Sciatic nerve (tissue), 2 donors: ENCODE results near the gene KIF18B. TPM values are rescaled to one million over a fixed set of nuclear protein-coding genes. Genes with fewer than 3 reads are reported as not detected.

ENCODE experiments used
- ATAC-seq: fragments of 200-7000 bp; cut with Tn5 transposase; one replicate; pipeline ENCODE4 v1.9.1; 2020; ENCODE audit warnings: mild to moderate bottlenecking, moderate library complexity
- DNase-seq: peaks from one replicate; pipeline ENCODE4 v3.0.0-alpha.2; 2020; ENCODE audit warnings: low spot score
- intact Hi-C: fragments of 100-400 bp; cut with DNase I; formaldehyde crosslinking; loops from one replicate; pipeline ENCODE4 v1.14.2; 2022
- total RNA-seq: library from RNA; stranded (reverse); fragmentation: NEBNext Ultra II Directional; extraction: Animal tissue kit (Norgen Biotek cat#: 25700); gene quantifications from one replicate; pipeline ENCODE4 v1.2.1, GENCODE V29; 2021
- donor health status: DM: no; HTN: no; CAD: no.
- donor health status: DM: no; HTN: no; CAD: no.

The KIF18B gene
- total RNA-seq, 1 donor from 2014 or later: 0.40 TPM

DNA sequence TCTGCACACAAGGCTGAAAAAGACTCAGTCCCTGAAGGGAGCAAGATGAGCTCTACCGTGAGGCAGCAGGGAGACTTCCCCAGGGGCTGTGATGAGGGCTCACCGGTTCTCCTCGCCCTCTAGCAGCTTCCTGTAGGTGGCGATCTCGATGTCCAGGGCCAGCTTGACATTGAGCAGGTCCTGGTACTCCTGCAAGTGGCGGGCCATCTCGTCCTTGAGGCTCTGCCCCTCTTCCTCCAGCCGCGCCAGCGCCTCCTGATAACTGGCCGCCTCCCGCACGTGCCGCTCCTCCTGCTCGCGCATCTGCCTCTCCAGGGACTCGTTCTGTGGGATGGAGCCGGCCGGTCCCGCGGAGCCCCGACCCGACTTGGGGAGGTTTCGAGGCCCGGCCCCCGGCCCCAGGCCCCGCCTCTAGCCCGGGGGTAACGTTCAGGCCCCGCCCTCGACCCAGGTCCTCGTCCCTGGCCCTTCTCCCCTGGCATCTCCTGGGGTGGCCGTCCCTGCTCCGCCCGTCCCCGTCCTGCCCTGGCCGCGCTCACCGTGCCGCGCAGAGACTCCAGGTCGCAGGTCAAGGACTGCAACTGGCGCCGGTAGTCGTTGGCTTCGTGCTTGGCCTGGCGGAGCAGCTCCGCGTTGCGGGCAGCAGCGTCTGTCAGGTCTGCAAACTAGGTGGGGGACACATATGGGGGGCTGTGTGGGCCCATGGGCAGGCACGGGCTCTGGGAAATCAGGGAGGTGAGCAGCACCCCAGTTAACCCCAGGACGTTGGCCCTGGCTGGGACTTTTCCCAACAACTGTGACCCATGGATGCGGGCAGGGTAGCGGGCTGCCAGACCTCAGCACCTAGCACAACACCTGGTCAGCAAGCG is 36.2 kb downstream of the KIF18B start:
- DNase-seq (no peak), ATAC-seq (peak; percentile 46)
- intact Hi-C loops: loop anchor here (10.0 kb wide), 1 partner anchor 223 kb away; the partner anchor contains the start of genes ACBD4 and PLCD3

GRCh38 chr17:44910231-44911106 is 37.1 kb downstream of the KIF18B start:
- intact Hi-C loops: loop anchor here (10.0 kb wide), 1 partner anchor 224 kb away; the partner anchor contains the start of genes ACBD4 and PLCD3
- ATAC-seq: no peak
- no peak for DNase-seq

GRCh38 chr17:44909681-44910144 is 37.9 kb downstream of the KIF18B start:
- intact Hi-C loops: loop anchor here (10.0 kb wide), 1 partner anchor 225 kb away; the partner anchor contains the start of genes ACBD4 and PLCD3
- ATAC-seq (no peak), DNase-seq (no peak)

GRCh38 chr17:44908761-44909326 is 38.7 kb downstream of the KIF18B start:
- DNase-seq (no peak), ATAC-seq (no peak)
- intact Hi-C loops: no loop called here

DNA sequence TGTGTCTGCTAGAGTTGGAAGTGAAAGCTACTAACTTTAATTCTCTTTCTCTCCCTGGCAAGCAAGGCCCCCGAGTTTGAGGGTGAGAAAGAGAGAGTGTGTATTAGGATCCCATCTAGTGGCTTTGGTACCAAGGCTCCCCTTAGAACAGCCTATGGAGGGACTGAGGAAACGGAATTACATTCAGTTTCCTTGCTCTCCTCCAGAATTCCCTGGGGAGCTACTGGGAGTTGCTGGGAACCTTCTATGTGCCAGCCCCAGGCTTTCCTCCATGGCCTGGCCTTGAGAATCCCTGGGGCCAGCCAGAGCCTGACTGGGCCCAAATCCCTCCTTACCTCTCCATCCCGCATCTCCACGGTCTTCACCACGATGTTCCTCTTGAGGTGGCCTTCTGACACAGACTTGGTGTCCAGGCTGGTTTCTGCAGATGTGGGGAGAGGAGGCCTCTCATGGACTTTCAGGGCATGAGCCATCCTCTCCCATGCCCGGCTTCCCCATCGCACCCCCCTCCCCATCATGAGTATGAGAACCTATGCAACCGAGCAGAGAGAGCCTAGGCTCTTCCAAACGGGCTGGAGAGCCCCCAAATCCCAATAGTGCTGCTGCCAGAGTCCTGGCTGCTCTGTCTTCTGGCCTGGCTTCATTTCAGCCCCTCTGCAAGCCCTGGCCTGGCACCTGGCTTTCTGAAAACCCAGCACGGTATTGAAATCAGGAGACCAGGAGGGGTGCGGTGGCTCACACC is 39.7 kb downstream of the KIF18B start:
- no peak for DNase-seq
- intact Hi-C loops: no loop called here
- no peak for ATAC-seq

DNA sequence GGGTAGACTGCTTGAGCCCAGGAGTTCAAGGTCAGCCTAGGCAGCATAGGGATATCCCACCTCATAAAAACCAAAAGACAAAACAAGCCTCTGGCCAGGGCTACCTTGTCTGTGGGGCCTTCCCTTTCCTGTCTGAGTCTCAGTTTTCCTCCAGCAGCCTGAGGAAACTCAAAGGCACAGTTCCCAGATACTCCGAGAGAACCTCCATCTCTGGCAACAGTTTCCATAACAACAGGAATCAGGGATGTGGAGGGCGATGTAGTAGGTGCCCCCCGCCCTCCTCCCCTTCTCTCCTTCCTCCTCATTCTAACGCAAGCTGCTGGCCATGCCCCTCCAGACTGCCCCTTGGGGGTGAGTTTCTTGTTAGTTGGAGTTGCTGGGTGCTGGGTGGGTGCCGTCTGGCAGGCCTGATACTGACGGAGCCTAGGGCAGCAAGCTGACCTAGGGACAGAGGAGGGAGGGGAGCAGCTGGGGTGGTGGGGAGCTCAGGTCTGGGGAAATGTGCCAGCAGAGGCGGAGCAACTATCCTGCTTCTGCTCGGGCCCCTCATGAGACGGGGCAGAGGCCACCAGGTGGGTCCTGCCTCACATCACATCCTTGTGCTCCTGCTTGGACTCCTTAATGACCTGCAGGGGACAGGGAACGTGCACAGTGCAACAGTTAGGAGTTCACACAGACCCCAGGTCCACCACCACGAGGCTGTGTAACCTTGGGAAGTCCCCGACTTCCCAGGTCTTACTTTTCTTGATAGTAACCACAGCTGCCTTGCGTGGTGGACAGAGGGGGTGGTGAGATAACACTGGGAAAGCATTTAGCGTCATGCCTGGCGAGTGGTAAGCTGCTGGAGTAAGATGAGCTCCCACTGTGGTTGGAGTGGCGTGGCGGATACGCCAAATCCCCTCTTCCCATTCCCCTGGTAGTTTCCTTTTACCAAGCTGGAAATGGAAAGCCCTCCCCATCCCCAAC is 40.5 kb downstream of the KIF18B start:
- DNase-seq: no peak

DNA sequence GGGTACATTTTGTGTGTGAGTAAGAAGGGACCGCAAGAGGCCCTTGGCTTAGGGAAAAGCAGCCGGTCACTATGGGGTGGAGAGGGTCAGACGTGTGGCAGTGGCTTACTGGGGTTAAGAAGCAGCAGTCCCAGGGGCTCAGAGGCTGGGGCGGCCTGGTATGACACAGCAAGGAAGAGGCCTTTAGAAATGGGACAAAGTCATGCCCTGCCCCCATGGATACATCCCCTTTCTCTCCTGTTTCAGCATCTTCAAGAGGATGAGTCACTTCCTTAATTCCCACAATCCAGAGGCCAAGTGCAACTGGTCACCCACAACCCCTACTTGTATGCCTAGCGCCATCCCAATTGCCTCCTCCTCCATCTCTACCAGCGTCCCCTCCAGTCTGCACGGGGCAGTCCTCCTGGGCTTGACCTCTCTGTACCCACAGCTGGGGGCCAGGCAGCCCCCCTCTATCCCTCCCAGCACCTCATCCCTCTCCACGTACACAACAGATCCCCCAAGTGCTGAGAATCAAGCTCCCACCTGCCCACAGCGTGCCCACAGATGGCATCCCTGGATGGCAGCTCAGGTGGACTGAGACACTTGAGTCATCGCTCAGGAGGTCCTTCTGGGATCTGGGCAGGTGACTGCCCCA is 41.4 kb downstream of the KIF18B start:
- intact Hi-C loops: no loop called here
- ATAC-seq (no peak), DNase-seq (no peak)

More for the DNA sequence above, 40.5 kb downstream of the KIF18B start:
- intact Hi-C loops: no loop called here
- ATAC-seq: no peak

DNA sequence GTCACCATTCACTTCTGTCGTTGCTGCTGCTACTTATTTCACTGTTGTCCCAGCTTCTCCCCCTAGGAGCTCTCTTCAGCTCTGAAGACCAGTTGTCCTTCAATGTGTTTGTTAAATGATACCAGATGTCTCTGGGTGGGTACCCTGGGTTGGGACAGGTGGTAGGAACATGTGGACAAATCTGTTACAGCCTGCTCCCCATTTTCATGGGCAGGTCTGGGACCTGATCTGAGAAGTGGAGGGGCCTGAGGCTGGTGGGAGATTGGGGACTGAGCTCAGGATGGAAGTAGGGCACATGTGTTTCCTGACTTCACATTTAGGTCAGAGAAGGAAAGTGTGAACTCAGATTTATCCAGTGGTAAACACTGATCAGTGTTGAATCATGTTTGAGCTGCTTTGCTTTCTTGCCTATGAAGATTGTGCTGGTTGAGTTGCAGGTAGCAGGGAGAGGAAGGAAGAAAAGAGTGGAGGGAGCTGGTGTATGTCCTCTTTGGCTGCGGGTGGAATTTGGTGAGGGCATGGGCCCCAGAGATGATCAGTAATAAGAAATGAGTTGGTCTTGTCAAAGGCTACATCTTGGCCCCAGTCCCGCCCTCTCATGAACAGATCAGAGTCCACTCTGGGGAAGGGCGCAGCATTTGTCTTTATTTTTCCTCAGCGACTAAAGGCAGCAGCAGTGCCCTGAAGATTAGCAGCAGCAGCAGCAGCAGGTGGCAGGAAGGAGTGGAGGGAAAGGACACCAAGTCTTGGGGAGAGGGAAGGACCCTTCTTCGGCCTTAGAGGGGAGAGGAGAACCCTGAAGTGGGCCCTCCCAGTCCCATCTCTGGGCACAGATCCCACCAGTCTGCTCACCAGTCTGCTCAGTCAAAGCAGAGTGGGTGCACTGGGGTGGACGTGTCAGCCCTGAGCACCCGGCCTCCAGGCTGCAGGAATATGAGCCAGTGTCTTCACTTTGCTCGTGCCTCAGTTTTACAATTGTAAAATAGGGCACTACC is 42.3 kb downstream of the KIF18B start:
- intact Hi-C loops: no loop called here
- DNase-seq (no peak), ATAC-seq (no peak)

- intact Hi-C loops: no loop called here
- DNase-seq (no peak), ATAC-seq (no peak)
Observed at GRCh38 chr17:44904001-44904984, 43.3 kb downstream of the KIF18B start.

DNA sequence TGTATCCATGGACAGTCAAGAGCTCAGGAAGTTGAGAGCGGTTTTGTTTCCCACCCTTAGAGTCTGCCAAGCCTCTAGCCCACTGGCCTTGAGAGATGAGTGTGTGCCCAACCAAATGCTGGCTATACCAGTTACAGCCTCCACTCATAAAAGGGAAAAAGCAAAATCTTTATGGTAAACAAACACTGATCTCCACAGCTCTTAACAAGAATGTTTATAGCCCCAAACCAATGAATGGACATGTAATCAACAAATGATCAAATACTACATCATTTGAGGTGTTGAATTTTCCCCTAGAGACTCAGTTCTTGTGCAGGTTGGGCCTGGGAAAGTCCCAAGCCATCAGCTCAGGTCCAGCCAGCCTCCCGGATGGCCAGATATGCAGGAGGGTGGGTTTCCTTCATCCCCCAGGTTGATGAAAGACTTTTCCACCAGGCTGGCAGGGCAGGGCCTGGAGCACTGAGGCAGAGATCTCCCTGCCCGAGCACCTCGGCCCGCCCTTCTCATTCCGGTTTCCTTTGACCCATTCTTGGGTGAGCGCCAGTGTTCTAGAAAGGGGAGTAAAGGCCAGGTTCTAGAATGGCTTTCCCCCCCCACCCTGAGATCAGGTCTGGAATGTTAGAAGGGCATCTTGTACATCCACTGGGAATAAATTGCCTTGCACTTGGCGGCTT is 44.4 kb downstream of the KIF18B start:
- DNase-seq (no peak), ATAC-seq (no peak)
- intact Hi-C loops: no loop called here

DNA sequence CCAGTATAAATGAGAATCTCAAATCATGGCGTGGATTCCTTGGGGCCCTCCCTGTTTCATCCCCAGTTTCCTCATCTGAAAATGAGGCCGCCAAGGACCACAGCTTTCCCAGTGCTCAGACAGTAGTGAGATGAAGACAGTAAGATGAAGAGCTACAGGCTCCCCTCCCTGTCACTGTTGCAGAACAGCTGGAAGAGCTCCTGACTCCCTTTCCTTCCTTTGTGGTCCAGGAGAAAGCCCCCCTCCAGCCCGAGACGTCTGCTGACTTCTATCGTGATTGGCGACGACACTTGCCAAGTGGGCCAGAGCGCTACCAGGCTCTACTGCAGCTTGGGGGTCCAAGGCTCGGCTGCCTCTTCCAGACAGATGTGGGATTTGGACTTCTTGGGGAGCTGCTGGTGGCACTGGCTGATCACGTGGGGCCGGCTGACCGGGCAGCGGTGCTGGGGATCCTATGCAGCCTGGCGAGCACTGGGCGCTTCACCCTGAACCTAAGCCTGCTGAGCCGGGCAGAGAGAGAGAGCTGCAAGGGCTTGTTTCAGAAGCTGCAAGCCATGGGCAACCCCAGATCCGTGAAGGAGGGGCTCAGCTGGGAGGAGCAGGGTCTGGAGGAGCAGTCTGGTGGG is 45.3 kb downstream of the KIF18B start:
- no peak for ATAC-seq
- no peak for DNase-seq
- intact Hi-C loops: no loop called here

GRCh38 chr17:44901411-44901921 is 46.1 kb downstream of the KIF18B start:
- ATAC-seq: no peak
- DNase-seq: no peak
- intact Hi-C loops: no loop called here

DNA sequence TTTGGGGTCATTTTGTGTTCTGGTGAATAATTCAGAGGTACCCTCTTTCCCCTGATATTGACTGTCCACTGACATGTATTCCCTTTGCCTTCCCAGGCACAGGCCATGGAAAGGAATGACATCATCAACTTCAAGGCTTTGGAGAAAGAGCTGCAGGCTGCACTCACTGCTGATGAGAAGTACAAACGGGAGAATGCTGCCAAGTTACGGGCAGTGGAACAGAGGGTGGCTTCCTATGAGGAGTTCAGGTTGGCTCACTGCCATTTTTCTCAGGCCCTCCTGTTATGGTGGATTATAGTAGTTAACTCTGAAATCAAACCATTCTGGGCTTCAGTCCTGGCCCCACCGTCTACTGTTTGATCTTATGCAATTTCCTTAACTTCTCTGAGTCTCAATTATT is 46.7 kb downstream of the KIF18B start:
- intact Hi-C loops: no loop called here

More for the DNA sequence above, 46.7 kb downstream of the KIF18B start:
- DNase-seq: no peak
- no peak for ATAC-seq
